Immature natural killer cell (primary cell): Measurements from ENCODE around the gene RMI2. TPM values are rescaled to one million over a fixed set of nuclear protein-coding genes. Genes with fewer than 3 reads are reported as not detected.

Experiments used
- DNase-seq, 3 donors: peaks; one replicate each; pipeline ENCODE4 v3.0.0; 2022; ENCODE audit warnings: mixed read lengths in 1 of 3
- H3K27ac Mint-ChIP-seq, 6 donors: one replicate each; pipeline ENCODE4 v1.8.0; 2020; ENCODE audit warnings: mixed read lengths in 6 of 6, mild to moderate bottlenecking in 5 of 6, inconsistent platforms in 4 of 6, moderate library complexity in 3 of 6
- H3K27me3 Mint-ChIP-seq, 3 donors: one replicate each; pipeline ENCODE4 v1.8.0; 2020 to 2021; ENCODE audit warnings: low read depth in 3 of 3, mild to moderate bottlenecking in 3 of 3, mixed read lengths in 3 of 3, moderate library complexity in 3 of 3, inconsistent platforms in 1 of 3
- H3K36me3 Mint-ChIP-seq, 3 donors: one replicate each; pipeline ENCODE4 v1.8.0; 2020; ENCODE audit warnings: mixed read lengths in 3 of 3, inconsistent platforms in 2 of 3, mild to moderate bottlenecking in 2 of 3
- H3K4me1 Mint-ChIP-seq, 2 donors: one replicate each; pipeline ENCODE4 v1.8.0; 2020; ENCODE audit warnings: inconsistent platforms in 2 of 2, mild to moderate bottlenecking in 2 of 2, mixed read lengths in 2 of 2, moderate library complexity in 1 of 2
- H3K4me3 Mint-ChIP-seq, 5 donors: one replicate each; pipeline ENCODE4 v1.8.0; 2020; ENCODE audit warnings: mild to moderate bottlenecking in 5 of 5, mixed read lengths in 5 of 5, inconsistent platforms in 3 of 5, moderate library complexity in 3 of 5
- H3K9me3 Mint-ChIP-seq, 6 donors: one replicate each; pipeline ENCODE4 v1.8.0; 2020; ENCODE audit warnings: mild to moderate bottlenecking in 6 of 6, mixed read lengths in 6 of 6, inconsistent platforms in 4 of 6, moderate library complexity in 3 of 6
- polyA plus RNA-seq, 3 donors: library from polyadenylated mRNA; unstranded; fragments of 300-500 nt; fragmentation: Illumina TruSeq; gene quantifications; one replicate each; pipeline ENCODE4 v1.2.3, GENCODE V29; 2021

The RMI2 gene
- polyA plus RNA-seq, 3 donors from 2014 or later, result 1.6 to 5.5 (median 5.2) TPM

DNA sequence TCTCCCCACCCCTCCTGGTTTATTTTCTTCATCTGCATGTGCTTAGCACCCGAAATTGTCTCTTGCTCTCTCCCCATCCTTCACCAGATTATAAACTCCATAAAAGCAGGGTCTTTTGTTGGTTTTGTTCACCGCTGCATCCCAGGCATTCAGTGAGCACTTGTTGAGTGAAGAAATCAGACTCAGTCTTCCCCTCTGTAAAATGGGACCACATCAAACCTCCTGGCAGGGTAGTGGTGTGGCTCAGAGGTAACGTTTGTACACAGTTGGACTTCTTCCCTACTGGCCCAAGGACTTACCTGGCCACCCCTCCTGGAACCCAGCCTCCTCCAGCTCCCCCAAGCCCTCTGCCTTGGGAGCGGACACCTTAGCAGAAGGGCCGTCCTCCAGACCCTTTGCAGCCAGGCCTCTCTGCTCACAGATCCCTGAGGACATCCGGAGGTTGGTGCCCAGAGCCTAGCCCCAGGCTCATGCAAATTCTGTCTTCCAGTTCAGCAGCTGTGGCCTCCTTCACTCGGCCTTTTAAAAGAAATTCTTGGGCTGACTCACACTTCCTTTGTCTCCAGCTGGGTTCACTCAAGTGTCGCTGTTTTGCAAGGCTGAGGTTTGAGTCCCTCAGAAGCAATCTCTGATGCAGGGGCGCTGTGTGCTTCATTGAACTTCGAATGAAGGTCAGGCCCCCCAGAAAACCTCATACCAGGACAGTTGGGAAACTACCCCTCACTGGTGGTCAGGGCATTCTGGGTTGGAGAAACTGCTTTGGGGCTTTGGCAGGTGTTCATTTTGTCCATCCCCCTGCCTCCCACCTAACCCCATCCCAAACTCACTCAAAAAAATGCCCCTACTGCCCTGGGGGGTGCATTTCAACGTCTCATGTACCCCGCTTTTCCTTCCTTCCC lies 16.8 kb upstream of the RMI2 start:
- peak overlapping the region in 1 of 6 donors; percentile 73 for H3K27ac Mint-ChIP-seq
- peaks cover 7 to 41% (median 26%) of the 10 kb centered on the region in 3 donors for H3K27me3 Mint-ChIP-seq
- peak in 1 of 3 donors; percentile 17 for DNase-seq
- peaks cover 18 to 28% of the 10 kb centered on the region in 2 donors for H3K4me1 Mint-ChIP-seq
- H3K4me3 Mint-ChIP-seq, result peak overlapping the region in 3 of 5 donors; percentile 16 to 54 (median 46)
- H3K9me3 Mint-ChIP-seq, result peaks cover 0 to 2% (median 0%) of the 10 kb centered on the region in 6 donors
- H3K36me3 Mint-ChIP-seq, result no peaks in the 10 kb centered on the region

DNA sequence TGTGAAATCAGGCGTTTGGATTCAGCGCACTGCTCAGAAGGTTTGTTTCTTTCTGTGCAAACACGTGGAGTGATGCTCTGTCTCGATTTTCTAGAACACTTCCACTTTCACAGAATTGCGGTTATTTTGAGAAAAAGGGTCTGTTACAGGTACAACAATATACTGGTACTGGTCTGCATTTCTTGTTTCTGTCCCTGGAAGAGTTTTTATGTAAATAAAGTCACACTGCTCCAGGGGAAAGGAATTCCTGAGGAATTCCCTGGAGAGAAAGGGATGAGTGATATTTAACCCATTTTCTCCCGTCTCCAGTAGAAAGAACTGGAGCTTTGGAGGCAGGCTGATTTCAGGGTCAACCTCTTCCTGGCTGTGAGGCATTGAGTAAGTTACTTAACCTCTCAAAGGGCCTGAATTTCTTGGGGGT lies 16.2 kb upstream of the RMI2 start:
- H3K27ac Mint-ChIP-seq, result no peak overlapping the region
- peaks cover 0 to 2% (median 0%) of the 10 kb centered on the region in 6 donors for H3K9me3 Mint-ChIP-seq
- peaks cover 18 to 28% of the 10 kb centered on the region in 2 donors for H3K4me1 Mint-ChIP-seq
- DNase-seq, result no peak
- peaks cover 7 to 41% (median 26%) of the 10 kb centered on the region in 3 donors for H3K27me3 Mint-ChIP-seq
- H3K36me3 Mint-ChIP-seq, result no peaks in the 10 kb centered on the region
- H3K4me3 Mint-ChIP-seq, result peak overlapping the region in 3 of 5 donors; percentile 16 to 54 (median 38)

DNA sequence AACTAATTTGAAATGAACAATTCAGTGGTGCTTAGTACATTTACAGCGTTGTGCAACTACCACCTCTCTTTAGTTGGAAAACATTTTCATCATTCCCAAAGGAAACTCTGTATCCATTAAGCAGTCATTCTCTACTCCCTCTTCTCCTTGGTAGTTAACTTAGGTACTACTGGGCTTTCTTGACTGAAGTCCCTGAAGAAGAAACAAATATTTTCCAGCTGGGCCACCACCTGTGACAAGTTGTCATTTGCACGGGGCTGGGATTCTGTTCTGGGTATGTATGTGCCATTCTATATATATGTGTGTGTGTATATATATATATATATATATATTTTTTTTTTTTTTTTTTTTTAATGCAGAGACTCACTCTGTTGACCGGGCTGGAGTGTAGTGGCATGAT lies 15.4 kb upstream of the RMI2 start:
- no peak for DNase-seq
- Mint-ChIP-seq H3K9me3 (peaks cover 0 to 2% (median 0%) of the 10 kb centered on the region in 6 donors), H3K4me3 (no peak overlapping the region), H3K27ac (no peak overlapping the region), H3K36me3 (no peaks in the 10 kb centered on the region), H3K4me1 (peaks cover 18 to 28% of the 10 kb centered on the region in 2 donors), H3K27me3 (peaks cover 11 to 38% (median 26%) of the 10 kb centered on the region in 3 donors)

DNA sequence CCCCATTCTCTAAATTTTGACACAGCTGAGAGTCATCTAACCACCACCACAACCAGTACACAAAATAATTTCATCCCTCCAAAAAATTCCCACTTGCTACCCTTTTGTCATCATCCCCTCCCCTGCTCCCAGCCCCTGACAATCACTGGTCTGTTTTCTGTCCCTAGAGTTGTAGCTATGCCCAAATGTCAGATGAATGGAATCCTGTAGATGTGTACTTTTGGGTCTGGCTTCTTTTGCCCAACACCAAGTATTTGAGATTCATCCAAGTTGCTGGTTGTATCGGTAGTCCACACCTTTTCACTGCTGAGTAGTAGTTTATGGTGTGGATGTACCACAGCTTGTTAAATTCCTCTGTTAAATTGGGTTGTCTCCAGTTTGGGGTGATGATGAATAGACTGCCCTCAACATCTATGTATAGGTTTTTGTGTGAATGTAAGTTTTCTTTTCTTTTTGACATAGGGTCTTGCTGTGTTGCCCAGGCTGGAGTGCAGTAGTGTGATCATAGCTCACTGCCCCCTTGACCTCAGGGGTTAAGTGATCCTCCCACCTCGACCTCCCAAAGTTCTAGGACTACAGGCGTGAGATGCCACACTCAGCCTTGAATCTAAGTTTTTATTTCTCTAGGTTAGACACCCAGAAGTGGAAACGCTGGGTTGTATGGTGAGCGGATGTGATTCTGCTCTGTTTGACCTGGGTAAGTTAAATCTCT lies 14.6 kb upstream of the RMI2 start:
- Mint-ChIP-seq H3K27ac (no peak overlapping the region), H3K36me3 (no peaks in the 10 kb centered on the region), H3K4me3 (no peak overlapping the region), H3K9me3 (peaks cover 0 to 2% (median 0%) of the 10 kb centered on the region in 6 donors), H3K27me3 (peaks cover 11 to 34% (median 20%) of the 10 kb centered on the region in 3 donors), H3K4me1 (peaks cover 18 to 28% of the 10 kb centered on the region in 2 donors)
- DNase-seq, result no peak

DNA sequence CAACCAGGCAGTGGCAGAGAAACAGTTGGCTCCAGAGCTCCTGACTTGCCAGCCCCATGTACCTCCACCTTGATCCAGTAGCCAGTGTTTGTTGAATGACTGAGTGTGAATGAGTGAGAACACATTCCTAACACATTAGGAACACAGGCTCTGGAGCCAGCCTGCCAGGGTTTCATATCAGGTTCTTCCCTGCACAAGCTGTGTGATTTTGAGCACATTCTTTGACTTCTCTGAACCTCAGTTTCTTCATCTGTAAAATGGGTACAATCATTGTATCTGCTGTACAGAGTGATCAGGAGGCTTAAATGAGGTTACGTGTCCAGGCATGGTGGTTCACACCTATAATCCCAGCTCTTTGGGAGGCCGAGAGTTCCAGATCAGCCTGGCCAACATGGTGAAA lies 13.3 kb upstream of the RMI2 start:
- Mint-ChIP-seq H3K27me3 (peaks cover 9 to 32% (median 22%) of the 10 kb centered on the region in 3 donors), H3K36me3 (no peaks in the 10 kb centered on the region), H3K4me3 (no peak overlapping the region), H3K4me1 (peaks cover 18 to 24% of the 10 kb centered on the region in 2 donors), H3K27ac (no peak overlapping the region), H3K9me3 (peaks cover 0 to 2% (median 0%) of the 10 kb centered on the region in 6 donors)
- no peak for DNase-seq

DNA sequence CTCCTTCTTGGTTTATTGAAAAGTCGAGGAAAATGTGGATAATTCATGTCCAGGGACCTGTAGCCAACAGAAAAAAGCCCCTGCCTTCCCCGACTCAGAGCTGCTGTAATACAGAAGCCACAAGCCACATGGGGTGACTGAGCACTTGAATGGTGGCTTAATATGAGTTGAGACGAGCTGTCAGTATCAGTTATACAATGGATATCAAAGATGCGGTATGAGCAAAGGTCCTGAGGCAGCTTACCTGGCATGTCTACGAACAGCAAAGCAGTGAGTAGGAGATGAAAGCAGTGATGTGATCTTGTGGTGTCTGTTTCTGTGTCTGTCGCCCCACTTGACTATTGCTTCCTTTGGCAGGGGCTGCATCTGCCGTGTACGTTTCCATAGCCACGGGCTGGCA lies 12.2 kb upstream of the RMI2 start:
- no peaks in the 10 kb centered on the region for H3K36me3 Mint-ChIP-seq
- no peaks in the 10 kb centered on the region for H3K9me3 Mint-ChIP-seq
- H3K4me1 Mint-ChIP-seq, result peaks cover 10 to 14% of the 10 kb centered on the region in 2 donors
- no peak overlapping the region for H3K27ac Mint-ChIP-seq
- H3K4me3 Mint-ChIP-seq, result no peak overlapping the region
- DNase-seq, result no peak
- H3K27me3 Mint-ChIP-seq, result peaks cover 8 to 23% (median 18%) of the 10 kb centered on the region in 3 donors

DNA sequence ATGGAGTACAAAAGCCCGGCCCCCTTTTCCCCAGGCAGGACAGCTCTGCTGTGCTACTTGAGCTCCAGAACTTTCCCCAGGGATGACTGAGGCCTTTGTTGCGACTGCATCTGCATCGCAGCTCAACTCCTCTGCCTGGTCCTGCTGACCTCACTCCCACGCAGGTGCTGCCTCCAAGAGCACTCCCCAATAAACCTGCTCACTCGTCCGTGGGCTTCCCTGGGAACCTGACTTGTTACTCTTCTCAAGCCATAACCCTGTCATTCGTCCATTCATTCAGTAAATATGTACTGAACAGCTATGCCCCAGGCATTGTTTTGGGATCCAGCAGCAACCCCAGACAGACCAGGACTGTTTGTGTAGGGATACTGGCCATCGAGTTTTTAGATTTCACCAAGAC lies 11.6 kb upstream of the RMI2 start:
- Mint-ChIP-seq H3K27ac (no peak overlapping the region), H3K4me3 (no peak overlapping the region), H3K9me3 (no peaks in the 10 kb centered on the region), H3K4me1 (peaks cover 3 to 7% of the 10 kb centered on the region in 2 donors), H3K27me3 (peaks cover 8 to 18% (median 12%) of the 10 kb centered on the region in 3 donors), H3K36me3 (no peaks in the 10 kb centered on the region)
- DNase-seq, result no peak

DNA sequence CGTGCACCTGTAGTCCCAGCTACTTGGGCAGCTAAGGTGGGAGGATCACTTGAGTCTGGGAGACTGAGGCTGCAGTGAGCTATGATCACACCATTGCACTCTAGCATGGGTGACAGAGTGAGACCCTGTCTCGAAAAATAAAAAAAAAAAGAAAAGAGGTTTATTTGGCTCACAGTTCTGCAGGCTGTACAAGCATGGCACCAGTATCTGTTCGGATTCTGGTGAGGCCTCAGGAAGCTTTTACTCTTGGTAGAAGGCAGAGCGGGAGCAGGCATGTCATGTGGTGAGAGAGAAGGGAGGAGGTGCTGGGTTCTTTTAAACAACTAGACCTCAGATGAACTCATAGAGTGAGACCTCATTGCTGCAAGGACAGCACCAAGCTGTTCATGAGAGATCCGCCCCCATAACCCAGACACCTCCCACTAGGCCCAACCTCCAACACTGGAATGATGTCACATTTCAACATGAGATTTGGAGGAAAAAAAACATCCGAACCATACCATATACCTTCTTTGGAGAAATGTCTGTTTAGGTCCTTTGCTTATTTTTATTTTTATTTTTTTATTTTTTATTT lies 10.3 kb upstream of the RMI2 start:
- Mint-ChIP-seq H3K27me3 (peaks cover 8 to 18% (median 12%) of the 10 kb centered on the region in 3 donors), H3K9me3 (no peaks in the 10 kb centered on the region), H3K4me3 (no peak overlapping the region), H3K27ac (no peak overlapping the region), H3K36me3 (no peaks in the 10 kb centered on the region), H3K4me1 (no peaks in the 10 kb centered on the region)
- no peak for DNase-seq

DNA sequence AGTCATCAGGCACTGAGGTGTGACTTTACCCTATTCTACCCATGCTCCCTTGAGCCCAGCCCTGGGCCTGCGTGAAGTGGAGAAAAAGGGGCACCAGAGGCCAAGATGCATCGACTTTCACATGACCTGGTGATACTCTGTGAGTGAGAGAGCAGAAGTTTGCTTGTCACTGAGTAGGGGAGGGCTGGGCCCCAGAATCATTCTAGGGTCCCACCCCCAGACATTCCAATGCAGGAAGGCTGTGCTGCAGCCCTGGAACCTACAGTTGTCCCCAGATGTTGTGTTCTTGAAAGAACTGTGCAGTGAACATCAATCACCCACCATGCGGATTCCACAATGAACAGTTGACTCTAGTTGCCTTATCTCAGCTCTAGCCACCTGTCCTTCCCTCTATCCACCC lies 6.2 kb upstream of the RMI2 start:
- Mint-ChIP-seq H3K4me1 (no peaks in the 10 kb centered on the region), H3K27ac (no peak overlapping the region), H3K9me3 (no peaks in the 10 kb centered on the region), H3K36me3 (no peaks in the 10 kb centered on the region), H3K27me3 (peaks cover 7 to 9% (median 8%) of the 10 kb centered on the region in 3 donors), H3K4me3 (no peak overlapping the region)
- DNase-seq, result no peak

DNA sequence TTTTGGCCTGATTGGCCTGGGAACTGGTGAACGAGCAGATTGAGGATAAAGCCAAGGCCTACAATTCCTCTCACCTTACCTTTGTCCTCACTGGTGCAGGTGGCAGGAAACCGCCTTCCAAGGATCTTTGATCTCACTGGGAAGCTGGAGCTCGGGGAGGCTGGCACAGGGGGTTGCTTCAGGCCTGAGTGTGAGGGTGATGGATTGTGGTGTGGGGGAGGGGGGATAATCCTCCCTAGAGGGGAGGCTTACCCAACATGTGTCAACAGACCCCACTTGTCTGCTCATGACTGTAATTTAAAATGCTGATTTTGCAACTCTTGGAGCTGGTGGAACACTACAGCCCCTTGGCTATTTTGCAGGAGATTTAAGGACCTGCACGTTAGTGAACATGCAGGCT lies 4.5 kb upstream of the RMI2 start:
- no peak overlapping the region for H3K4me3 Mint-ChIP-seq

DNA sequence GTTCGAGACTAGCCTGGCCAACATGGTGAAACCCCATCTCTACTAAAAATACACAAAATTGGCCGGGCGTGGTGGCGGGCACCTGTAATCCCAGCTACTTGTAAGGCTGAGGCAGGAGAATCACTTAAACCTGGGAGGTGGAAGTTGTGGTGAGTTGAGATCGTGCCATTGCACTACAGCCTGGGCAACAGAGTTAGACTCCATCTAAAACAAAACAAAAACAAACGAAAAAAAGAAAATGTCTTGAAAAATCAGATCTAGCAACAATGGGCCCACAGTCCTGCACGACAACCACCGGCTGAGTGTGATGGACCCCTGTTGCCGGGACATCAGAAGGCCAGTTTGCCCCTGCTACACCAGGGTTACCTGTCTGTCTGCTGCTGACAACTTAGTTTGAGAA lies 3.9 kb upstream of the RMI2 start:
- H3K9me3 Mint-ChIP-seq, result no peaks in the 10 kb centered on the region
- peaks cover 7 to 8% of the 10 kb centered on the region in 2 donors for H3K4me1 Mint-ChIP-seq
- no peak for DNase-seq
- no peak overlapping the region for H3K4me3 Mint-ChIP-seq
- no peak overlapping the region for H3K27ac Mint-ChIP-seq
- peaks cover 5 to 13% (median 11%) of the 10 kb centered on the region in 3 donors for H3K27me3 Mint-ChIP-seq
- H3K36me3 Mint-ChIP-seq, result no peaks in the 10 kb centered on the region

More for the DNA sequence above, 4.5 kb upstream of the RMI2 start:
- Mint-ChIP-seq H3K9me3 (no peaks in the 10 kb centered on the region), H3K27ac (no peak overlapping the region), H3K36me3 (no peaks in the 10 kb centered on the region), H3K4me1 (peaks cover 4 to 8% of the 10 kb centered on the region in 2 donors), H3K27me3 (peaks cover 5 to 13% (median 11%) of the 10 kb centered on the region in 3 donors)
- no peak for DNase-seq

DNA sequence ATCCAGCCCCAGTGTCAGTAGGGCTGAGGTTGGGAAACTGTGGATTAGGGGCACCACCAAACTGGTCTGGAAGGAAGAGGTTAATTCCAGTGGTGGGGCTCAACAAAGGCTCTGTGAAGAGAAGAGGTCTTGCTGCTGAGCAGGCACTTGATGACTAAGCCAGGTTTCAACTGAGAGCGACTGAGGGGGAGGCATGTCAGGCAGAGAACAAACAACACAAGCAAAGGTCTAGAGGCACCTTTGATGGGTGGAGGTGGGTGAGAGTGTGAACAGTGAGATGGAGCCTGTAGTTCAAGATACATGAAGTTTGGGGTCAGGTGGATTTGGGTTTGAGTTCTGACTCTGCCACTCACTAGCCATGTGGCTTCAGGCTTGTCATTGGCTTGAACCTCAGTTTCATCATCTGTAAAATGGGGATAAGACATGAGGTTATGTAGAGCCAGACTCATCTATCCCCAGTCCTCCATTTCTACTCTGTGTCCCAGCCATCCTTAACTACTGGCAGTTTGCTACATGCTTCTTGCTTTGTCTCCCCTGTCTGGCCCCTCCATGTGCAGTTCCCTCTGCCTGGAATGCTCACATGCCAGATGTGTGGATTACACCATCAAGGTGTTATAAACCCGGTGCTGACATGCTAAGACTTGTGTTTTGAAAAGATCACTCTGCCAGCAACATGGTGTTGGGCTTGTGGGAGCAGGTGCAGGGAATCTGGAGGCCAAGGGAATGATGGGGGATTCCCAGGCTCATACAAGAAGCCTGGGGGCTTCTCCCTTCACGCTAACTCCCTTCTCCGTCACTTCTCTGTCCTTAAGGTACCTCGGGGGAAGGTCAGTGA lies 3.0 kb upstream of the RMI2 start:
- no peaks in the 10 kb centered on the region for H3K36me3 Mint-ChIP-seq
- H3K27me3 Mint-ChIP-seq, result peaks cover 5 to 7% (median 6%) of the 10 kb centered on the region in 3 donors
- peaks cover 7 to 8% of the 10 kb centered on the region in 2 donors for H3K4me1 Mint-ChIP-seq
- no peak overlapping the region for H3K4me3 Mint-ChIP-seq
- no peaks in the 10 kb centered on the region for H3K9me3 Mint-ChIP-seq
- no peak overlapping the region for H3K27ac Mint-ChIP-seq
- no peak for DNase-seq
